ENCODE data around the gene DNM2.

Gene DNM2

GRCh38 chr19:10768369-10768768 lies 50.5 kb downstream of the DNM2 start:
- no peak overlapping the region for H3K27ac ChIP-seq (ENCODE audit: insufficient read depth, low read length, poor library complexity, severe bottlenecking)
- H3K36me3 ChIP-seq (ENCODE audit: control insufficient read depth, insufficient read depth, low read length) = peaks cover 19% of the 10 kb centered on the region
- H3K4me1 ChIP-seq (ENCODE audit: control insufficient read depth, insufficient read depth, low read length, poor library complexity, severe bottlenecking) = peaks cover 27% of the 10 kb centered on the region
- H3K4me3 ChIP-seq (ENCODE audit: insufficient read depth, low read depth, low read length, poor library complexity, severe bottlenecking) = no peak overlapping the region
- no peaks in the 10 kb centered on the region for H3K27me3 ChIP-seq (replicated peaks; ENCODE audit: control insufficient read depth, insufficient read depth, low read length, poor library complexity, severe bottlenecking)
- H3K9me3 ChIP-seq (ENCODE audit: control insufficient read depth, low read length) = no peaks in the 10 kb centered on the region
- no peak for DNase-seq

- no peaks in the 10 kb centered on the region for H3K27me3 ChIP-seq (replicated peaks; ENCODE audit: control insufficient read depth, insufficient read depth, low read length, poor library complexity, severe bottlenecking)
- H3K4me3 ChIP-seq (ENCODE audit: insufficient read depth, low read depth, low read length, poor library complexity, severe bottlenecking) = no peak overlapping the region
- peaks cover 21% of the 10 kb centered on the region for H3K4me1 ChIP-seq (ENCODE audit: control insufficient read depth, insufficient read depth, low read length, poor library complexity, severe bottlenecking)
- H3K9me3 ChIP-seq (ENCODE audit: control insufficient read depth, low read length) = no peaks in the 10 kb centered on the region
- H3K36me3 ChIP-seq (ENCODE audit: control insufficient read depth, insufficient read depth, low read length) = peaks cover 23% of the 10 kb centered on the region
- no peak overlapping the region for H3K27ac ChIP-seq (ENCODE audit: insufficient read depth, low read length, poor library complexity, severe bottlenecking)
- no peak for DNase-seq
Observed at GRCh38 chr19:10768936-10769335, 51.1 kb downstream of the DNM2 start.

GRCh38 chr19:10769533-10770491 lies 51.9 kb downstream of the DNM2 start:
- H3K36me3 ChIP-seq (ENCODE audit: control insufficient read depth, insufficient read depth, low read length) = peaks cover 25% of the 10 kb centered on the region
- no peaks in the 10 kb centered on the region for H3K27me3 ChIP-seq (replicated peaks; ENCODE audit: control insufficient read depth, insufficient read depth, low read length, poor library complexity, severe bottlenecking)
- peaks cover 13% of the 10 kb centered on the region for H3K4me1 ChIP-seq (ENCODE audit: control insufficient read depth, insufficient read depth, low read length, poor library complexity, severe bottlenecking)
- H3K27ac ChIP-seq (ENCODE audit: insufficient read depth, low read length, poor library complexity, severe bottlenecking) = no peak overlapping the region
- H3K9me3 ChIP-seq (ENCODE audit: control insufficient read depth, low read length) = no peaks in the 10 kb centered on the region
- no peak for DNase-seq
- no peak overlapping the region for H3K4me3 ChIP-seq (ENCODE audit: insufficient read depth, low read depth, low read length, poor library complexity, severe bottlenecking)

- Histone ChIP-seq H3K4me3 (ENCODE audit: insufficient read depth, low read depth, low read length, poor library complexity, severe bottlenecking) (no peak overlapping the region), H3K9me3 (ENCODE audit: control insufficient read depth, low read length) (no peaks in the 10 kb centered on the region), H3K4me1 (ENCODE audit: control insufficient read depth, insufficient read depth, low read length, poor library complexity, severe bottlenecking) (peaks cover 1% of the 10 kb centered on the region), H3K27me3 (replicated peaks; ENCODE audit: control insufficient read depth, insufficient read depth, low read length, poor library complexity, severe bottlenecking) (no peaks in the 10 kb centered on the region), H3K27ac (ENCODE audit: insufficient read depth, low read length, poor library complexity, severe bottlenecking) (no peak overlapping the region), H3K36me3 (ENCODE audit: control insufficient read depth, insufficient read depth, low read length) (peaks cover 46% of the 10 kb centered on the region)
- no peak for DNase-seq
Observed at GRCh38 chr19:10773969-10774368, 56.1 kb downstream of the DNM2 start.

GRCh38 chr19:10774893-10775292 lies 57.0 kb downstream of the DNM2 start:
- peaks cover 50% of the 10 kb centered on the region for H3K36me3 ChIP-seq (ENCODE audit: control insufficient read depth, insufficient read depth, low read length)
- H3K27ac ChIP-seq (ENCODE audit: insufficient read depth, low read length, poor library complexity, severe bottlenecking) = no peak overlapping the region
- DNase-seq = no peak
- H3K4me1 ChIP-seq (ENCODE audit: control insufficient read depth, insufficient read depth, low read length, poor library complexity, severe bottlenecking) = no peaks in the 10 kb centered on the region
- no peaks in the 10 kb centered on the region for H3K9me3 ChIP-seq (ENCODE audit: control insufficient read depth, low read length)
- H3K27me3 ChIP-seq (replicated peaks; ENCODE audit: control insufficient read depth, insufficient read depth, low read length, poor library complexity, severe bottlenecking) = no peaks in the 10 kb centered on the region
- H3K4me3 ChIP-seq (ENCODE audit: insufficient read depth, low read depth, low read length, poor library complexity, severe bottlenecking) = no peak overlapping the region

- Histone ChIP-seq H3K27ac (ENCODE audit: insufficient read depth, low read length, poor library complexity, severe bottlenecking) (no peak overlapping the region), H3K9me3 (ENCODE audit: control insufficient read depth, low read length) (no peaks in the 10 kb centered on the region), H3K4me3 (ENCODE audit: insufficient read depth, low read depth, low read length, poor library complexity, severe bottlenecking) (no peak overlapping the region), H3K36me3 (ENCODE audit: control insufficient read depth, insufficient read depth, low read length) (peaks cover 61% of the 10 kb centered on the region), H3K4me1 (ENCODE audit: control insufficient read depth, insufficient read depth, low read length, poor library complexity, severe bottlenecking) (no peaks in the 10 kb centered on the region), H3K27me3 (replicated peaks; ENCODE audit: control insufficient read depth, insufficient read depth, low read length, poor library complexity, severe bottlenecking) (no peaks in the 10 kb centered on the region)
- no peak for DNase-seq
Observed at GRCh38 chr19:10776900-10777650, 59.2 kb downstream of the DNM2 start.

- Histone ChIP-seq H3K36me3 (ENCODE audit: control insufficient read depth, insufficient read depth, low read length) (peaks cover 70% of the 10 kb centered on the region), H3K27ac (ENCODE audit: insufficient read depth, low read length, poor library complexity, severe bottlenecking) (no peak overlapping the region), H3K4me3 (ENCODE audit: insufficient read depth, low read depth, low read length, poor library complexity, severe bottlenecking) (no peak overlapping the region), H3K9me3 (ENCODE audit: control insufficient read depth, low read length) (no peaks in the 10 kb centered on the region), H3K4me1 (ENCODE audit: control insufficient read depth, insufficient read depth, low read length, poor library complexity, severe bottlenecking) (no peaks in the 10 kb centered on the region), H3K27me3 (replicated peaks; ENCODE audit: control insufficient read depth, insufficient read depth, low read length, poor library complexity, severe bottlenecking) (no peaks in the 10 kb centered on the region)
- no peak for DNase-seq
Observed at GRCh38 chr19:10780368-10780767, 62.5 kb downstream of the DNM2 start.

- Histone ChIP-seq H3K4me1 (ENCODE audit: control insufficient read depth, insufficient read depth, low read length, poor library complexity, severe bottlenecking) (no peaks in the 10 kb centered on the region), H3K4me3 (ENCODE audit: insufficient read depth, low read depth, low read length, poor library complexity, severe bottlenecking) (no peak overlapping the region), H3K27me3 (replicated peaks; ENCODE audit: control insufficient read depth, insufficient read depth, low read length, poor library complexity, severe bottlenecking) (no peaks in the 10 kb centered on the region), H3K27ac (ENCODE audit: insufficient read depth, low read length, poor library complexity, severe bottlenecking) (no peak overlapping the region), H3K36me3 (ENCODE audit: control insufficient read depth, insufficient read depth, low read length) (peaks cover 66% of the 10 kb centered on the region), H3K9me3 (ENCODE audit: control insufficient read depth, low read length) (no peaks in the 10 kb centered on the region)
- DNase-seq = no peak
Observed at GRCh38 chr19:10782795-10783194, 64.9 kb downstream of the DNM2 start.

- Histone ChIP-seq H3K36me3 (ENCODE audit: control insufficient read depth, insufficient read depth, low read length) (peaks cover 78% of the 10 kb centered on the region), H3K9me3 (ENCODE audit: control insufficient read depth, low read length) (no peaks in the 10 kb centered on the region), H3K27ac (ENCODE audit: insufficient read depth, low read length, poor library complexity, severe bottlenecking) (no peak overlapping the region), H3K4me1 (ENCODE audit: control insufficient read depth, insufficient read depth, low read length, poor library complexity, severe bottlenecking) (no peaks in the 10 kb centered on the region), H3K27me3 (replicated peaks; ENCODE audit: control insufficient read depth, insufficient read depth, low read length, poor library complexity, severe bottlenecking) (no peaks in the 10 kb centered on the region), H3K4me3 (ENCODE audit: insufficient read depth, low read depth, low read length, poor library complexity, severe bottlenecking) (no peak overlapping the region)
- no peak for DNase-seq
Observed at GRCh38 chr19:10784257-10784656, 66.4 kb downstream of the DNM2 start.

GRCh38 chr19:10788146-10788545 lies 70.3 kb downstream of the DNM2 start:
- DNase-seq = no peak
- Histone ChIP-seq H3K9me3 (ENCODE audit: control insufficient read depth, low read length) (no peaks in the 10 kb centered on the region), H3K27me3 (replicated peaks; ENCODE audit: control insufficient read depth, insufficient read depth, low read length, poor library complexity, severe bottlenecking) (no peaks in the 10 kb centered on the region), H3K4me3 (ENCODE audit: insufficient read depth, low read depth, low read length, poor library complexity, severe bottlenecking) (no peak overlapping the region), H3K27ac (ENCODE audit: insufficient read depth, low read length, poor library complexity, severe bottlenecking) (no peak overlapping the region), H3K36me3 (ENCODE audit: control insufficient read depth, insufficient read depth, low read length) (peaks cover 65% of the 10 kb centered on the region), H3K4me1 (ENCODE audit: control insufficient read depth, insufficient read depth, low read length, poor library complexity, severe bottlenecking) (no peaks in the 10 kb centered on the region)
